K562 (cell line): Measurements from ENCODE around the gene TXLNA. TPM values are rescaled to one million over a fixed set of nuclear protein-coding genes. Genes with fewer than 3 reads are reported as not detected.

ENCODE experiments used
- ARID1B ChIP-seq: fragments of 450-650 bp; IDR thresholded peaks from 2 replicates; pipeline ENCODE4 v1.6.1; 2016; ENCODE audit warnings: antibody characterized with exemption, mild to moderate bottlenecking, inconsistent platforms
- BCOR ChIP-seq: fragments of 450-650 bp; IDR thresholded peaks from 2 replicates; pipeline ENCODE4 v1.6.1; 2016
- CHCHD3 ChIP-seq: fragments of 250-450 bp; sonication (Bioruptor Pico); IDR thresholded peaks from 2 replicates; pipeline ENCODE4 v2.1.2; 2022; ENCODE audit warnings: mild to moderate bottlenecking
- ELK1 ChIP-seq: sonication (generic); formaldehyde crosslinking; IDR thresholded peaks from 2 replicates; pipeline ENCODE4 v1.8.1; 2022; ENCODE audit warnings: missing genetic modification reagents
- GABPB1 ChIP-seq: sonication (generic); formaldehyde crosslinking; IDR thresholded peaks from 2 replicates; pipeline ENCODE4 v1.8.0; 2022; ENCODE audit warnings: mild to moderate bottlenecking, missing genetic modification reagents
- HES1 ChIP-seq: fragments of 450-650 bp; IDR thresholded peaks from 2 replicates; pipeline ENCODE4 v1.6.1; 2016; ENCODE audit warnings: low read depth, mild to moderate bottlenecking, moderate library complexity
- MXD1 ChIP-seq: fragments of 250-450 bp; sonication (Bioruptor Pico); IDR thresholded peaks from 2 replicates; pipeline ENCODE4 v1.8.0; 2021; ENCODE audit warnings: borderline replicate concordance, mild to moderate bottlenecking, moderate library complexity; ENCODE audit not compliant: poor library complexity, severe bottlenecking
- POU5F1 ChIP-seq: fragments of 150-350 bp; IDR thresholded peaks from 2 replicates; pipeline ENCODE4 v1.6.1; 2014; ENCODE audit warnings: borderline replicate concordance, low read length, low read depth, mild to moderate bottlenecking; ENCODE audit not compliant: partially characterized antibody
- PTTG1 ChIP-seq: fragments of 450-650 bp; IDR thresholded peaks from 2 replicates; pipeline ENCODE4 v1.6.1; 2016; ENCODE audit warnings: low read depth, mild to moderate bottlenecking, missing genetic modification characterization, missing compliant biosample characterization
- RBFOX2 ChIP-seq: fragments of 200-400 bp; formaldehyde crosslinking; IDR thresholded peaks from 2 replicates; pipeline ENCODE4 v1.6.1; 2017; ENCODE audit warnings: low read depth, mild to moderate bottlenecking, low read length, moderate library complexity
- RBM14 ChIP-seq: fragments of 200-400 bp; formaldehyde crosslinking; IDR thresholded peaks from 2 replicates; pipeline ENCODE4 v1.6.1; 2018; ENCODE audit warnings: low read depth, mild to moderate bottlenecking, low read length, moderate library complexity, borderline replicate concordance; ENCODE audit not compliant: insufficient read depth
- ZNF232 ChIP-seq: sonication (generic); formaldehyde crosslinking; IDR thresholded peaks from 2 replicates; pipeline ENCODE4 v1.8.0; 2022; ENCODE audit warnings: mild to moderate bottlenecking, missing genetic modification reagents
- ZNF655 ChIP-seq: fragments of 250-450 bp; sonication (Bioruptor Pico); IDR thresholded peaks from 2 replicates; pipeline ENCODE4 v1.5.0; 2021
- ZZZ3 ChIP-seq: fragments of 450-650 bp; IDR thresholded peaks from 2 replicates; pipeline ENCODE4 v1.6.1; 2016; ENCODE audit warnings: antibody characterized with exemption, mild to moderate bottlenecking, moderate library complexity
- polyA plus RNA-seq, 8 experiments: library from polyadenylated mRNA; depleted of rRNA in 4 of 8; stranded (reverse) in 5 of 8; unstranded in 3 of 8; fragments of >200 nt; fragmentation: Nextera tagmentation in 2 of 8; fragmentation: Illumina TruSeq in 1 of 8; extraction: Ambion mirVana in 2 of 8; extraction: Trizol in 1 of 8; gene quantifications; 2 replicates each; pipeline versions ENCODE4 v1.2.1 to v1.2.3, GENCODE V29; 2011 to 2014; ENCODE audit warnings: inconsistent platforms in 1 of 8, missing spikeins in 1 of 8
- total RNA-seq, 7 experiments: library from RNA; depleted of rRNA in 6 of 7; stranded (reverse); fragments of >200 nt in 6 of 7; fragmentation: Illumina TruSeq in 2 of 7; extraction: Trizol in 2 of 7; gene quantifications; 2 replicates each; pipeline versions ENCODE4 v1.2.1 to v1.2.3, GENCODE V29; 2011 to 2021; ENCODE audit warnings: low replicate concordance in 1 of 7
- TF ChIP-seq, protein P1 (sequence below): IDR thresholded peaks from 2 replicates; pipeline ENCODE4 v1.6.1; 2016; ENCODE audit warnings: missing genetic modification characterization, missing compliant biosample characterization
- TF ChIP-seq, protein P2 (sequence below): fragments of 250-450 bp; sonication (Bioruptor Pico); IDR thresholded peaks from 2 replicates; pipeline ENCODE4 v1.5.0; 2020; ENCODE audit warnings: mild to moderate bottlenecking, borderline replicate concordance

Gene TXLNA
- total and polyA plus RNA-seq, 9 of the 15 experiments (the other 6 are each of a cell fraction or from before 2014, with no cell fraction given): 9.2 to 54.5 (median 39.3) TPM

- TF ChIP-seq CHCHD3 (CRISPR knock-in tag) (no peak), ZZZ3 (no peak; the same call in 1 of the 2 replicates), GABPB1 (CRISPR knock-in tag) (peak; percentile 94), POU5F1 (no peak), BCOR (no peak), HES1 (no peak), PTTG1 (tag) (no peak), ZNF232 (CRISPR knock-in tag) (no peak), RBM14 (no peak), RBFOX2 (peak; percentile 94), ELK1 (no peak), MXD1 (CRISPR knock-in tag) (peak; percentile 14), ARID1B (0 out of 2 replicates have a peak, but pooled peaks have one; percentile 26), ZNF655 (no peak)
- TF ChIP-seq, protein P1, sequence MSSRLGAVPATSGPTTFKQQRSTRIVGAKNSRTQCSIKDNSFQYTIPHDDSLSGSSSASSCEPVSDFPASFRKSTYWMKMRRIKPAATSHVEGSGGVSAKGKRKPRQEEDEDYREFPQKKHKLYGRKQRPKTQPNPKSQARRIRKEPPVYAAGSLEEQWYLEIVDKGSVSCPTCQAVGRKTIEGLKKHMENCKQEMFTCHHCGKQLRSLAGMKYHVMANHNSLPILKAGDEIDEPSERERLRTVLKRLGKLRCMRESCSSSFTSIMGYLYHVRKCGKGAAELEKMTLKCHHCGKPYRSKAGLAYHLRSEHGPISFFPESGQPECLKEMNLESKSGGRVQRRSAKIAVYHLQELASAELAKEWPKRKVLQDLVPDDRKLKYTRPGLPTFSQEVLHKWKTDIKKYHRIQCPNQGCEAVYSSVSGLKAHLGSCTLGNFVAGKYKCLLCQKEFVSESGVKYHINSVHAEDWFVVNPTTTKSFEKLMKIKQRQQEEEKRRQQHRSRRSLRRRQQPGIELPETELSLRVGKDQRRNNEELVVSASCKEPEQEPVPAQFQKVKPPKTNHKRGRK: no peak
- TF ChIP-seq, protein P2, sequence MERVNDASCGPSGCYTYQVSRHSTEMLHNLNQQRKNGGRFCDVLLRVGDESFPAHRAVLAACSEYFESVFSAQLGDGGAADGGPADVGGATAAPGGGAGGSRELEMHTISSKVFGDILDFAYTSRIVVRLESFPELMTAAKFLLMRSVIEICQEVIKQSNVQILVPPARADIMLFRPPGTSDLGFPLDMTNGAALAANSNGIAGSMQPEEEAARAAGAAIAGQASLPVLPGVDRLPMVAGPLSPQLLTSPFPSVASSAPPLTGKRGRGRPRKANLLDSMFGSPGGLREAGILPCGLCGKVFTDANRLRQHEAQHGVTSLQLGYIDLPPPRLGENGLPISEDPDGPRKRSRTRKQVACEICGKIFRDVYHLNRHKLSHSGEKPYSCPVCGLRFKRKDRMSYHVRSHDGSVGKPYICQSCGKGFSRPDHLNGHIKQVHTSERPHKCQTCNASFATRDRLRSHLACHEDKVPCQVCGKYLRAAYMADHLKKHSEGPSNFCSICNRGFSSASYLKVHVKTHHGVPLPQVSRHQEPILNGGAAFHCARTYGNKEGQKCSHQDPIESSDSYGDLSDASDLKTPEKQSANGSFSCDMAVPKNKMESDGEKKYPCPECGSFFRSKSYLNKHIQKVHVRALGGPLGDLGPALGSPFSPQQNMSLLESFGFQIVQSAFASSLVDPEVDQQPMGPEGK: no peak
Measured at GRCh38 chr1:32221980-32222755, 42.7 kb downstream of the TXLNA start, which contains the start of the genes EIF3I and TMEM234 (continued).
